NB4 (cell line): Measurements from ENCODE around the gene CLOCK.

Experiments used
- DNase-seq: peaks from one replicate; pipeline ENCODE4 v3.0.0; 2010; ENCODE audit warnings: low read depth
- H3K4me3 ChIP-seq: one replicate; pipeline ENCODE4 v1.5.1; 2011; ENCODE audit warnings: mild to moderate bottlenecking, low read depth, low read length, moderate library complexity
- MYC ChIP-seq: IDR thresholded peaks from 2 replicates; pipeline ENCODE4 v1.6.1; 2011; ENCODE audit warnings: low read depth, low read length
- POLR2A ChIP-seq: IDR thresholded peaks from 2 replicates; pipeline ENCODE4 v1.6.1; 2011; ENCODE audit warnings: mild to moderate bottlenecking; ENCODE audit not compliant: insufficient read length; ENCODE audit errors: extremely low read depth
- TF ChIP-seq, protein P1 (sequence below): IDR thresholded peaks from one replicate; pipeline ENCODE4 v1.5.1; 2012; ENCODE audit warnings: low read depth, low read length
- TF ChIP-seq, protein P2 (sequence below): IDR thresholded peaks from 2 replicates; pipeline ENCODE4 v1.6.1; 2011; ENCODE audit warnings: low read depth, low read length

CLOCK gene

DNA sequence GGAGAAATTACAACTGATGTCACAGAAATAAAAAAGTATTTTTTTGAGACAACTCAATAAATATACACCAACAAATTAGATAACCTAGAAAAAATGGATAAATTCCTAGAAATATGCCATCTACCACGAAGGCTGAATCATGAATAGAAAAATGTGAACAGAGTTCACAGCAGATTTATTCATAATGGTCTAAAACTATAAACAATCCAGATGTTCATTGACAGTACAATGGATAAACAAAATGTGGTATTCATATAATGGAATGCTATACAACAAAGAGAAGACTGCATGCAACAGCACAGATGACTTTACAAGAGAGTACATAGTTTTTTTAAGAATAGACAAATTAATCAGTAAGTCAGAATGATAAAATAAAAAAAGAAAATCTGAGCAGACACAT is 55.2 kb downstream of the CLOCK start:
- DNase-seq, result no peak
- TF ChIP-seq MYC (no peak), POLR2A (no peak)
- TF ChIP-seq, protein P1, sequence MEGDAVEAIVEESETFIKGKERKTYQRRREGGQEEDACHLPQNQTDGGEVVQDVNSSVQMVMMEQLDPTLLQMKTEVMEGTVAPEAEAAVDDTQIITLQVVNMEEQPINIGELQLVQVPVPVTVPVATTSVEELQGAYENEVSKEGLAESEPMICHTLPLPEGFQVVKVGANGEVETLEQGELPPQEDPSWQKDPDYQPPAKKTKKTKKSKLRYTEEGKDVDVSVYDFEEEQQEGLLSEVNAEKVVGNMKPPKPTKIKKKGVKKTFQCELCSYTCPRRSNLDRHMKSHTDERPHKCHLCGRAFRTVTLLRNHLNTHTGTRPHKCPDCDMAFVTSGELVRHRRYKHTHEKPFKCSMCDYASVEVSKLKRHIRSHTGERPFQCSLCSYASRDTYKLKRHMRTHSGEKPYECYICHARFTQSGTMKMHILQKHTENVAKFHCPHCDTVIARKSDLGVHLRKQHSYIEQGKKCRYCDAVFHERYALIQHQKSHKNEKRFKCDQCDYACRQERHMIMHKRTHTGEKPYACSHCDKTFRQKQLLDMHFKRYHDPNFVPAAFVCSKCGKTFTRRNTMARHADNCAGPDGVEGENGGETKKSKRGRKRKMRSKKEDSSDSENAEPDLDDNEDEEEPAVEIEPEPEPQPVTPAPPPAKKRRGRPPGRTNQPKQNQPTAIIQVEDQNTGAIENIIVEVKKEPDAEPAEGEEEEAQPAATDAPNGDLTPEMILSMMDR, result no peak
- TF ChIP-seq, protein P2, sequence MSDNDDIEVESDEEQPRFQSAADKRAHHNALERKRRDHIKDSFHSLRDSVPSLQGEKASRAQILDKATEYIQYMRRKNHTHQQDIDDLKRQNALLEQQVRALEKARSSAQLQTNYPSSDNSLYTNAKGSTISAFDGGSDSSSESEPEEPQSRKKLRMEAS, result no peak
- no peak overlapping the region for H3K4me3 ChIP-seq

DNA sequence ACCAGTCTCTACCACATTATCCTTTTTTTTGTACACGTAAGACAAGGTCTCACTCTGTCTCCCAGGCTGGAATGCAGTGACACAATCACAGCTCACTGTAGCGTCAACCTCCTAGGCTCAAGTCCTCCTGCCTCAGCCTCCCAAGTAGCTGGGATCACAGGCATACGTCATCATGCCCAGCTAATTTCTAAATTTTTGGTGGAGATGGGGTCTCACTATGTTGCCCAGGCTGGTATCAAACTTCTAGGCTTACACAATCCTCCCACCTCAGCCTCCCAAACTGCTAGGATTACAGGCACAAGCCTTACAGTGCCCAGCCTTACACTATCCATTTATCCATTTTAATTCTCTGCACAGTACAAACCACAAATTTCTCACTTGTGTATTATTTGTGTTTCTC is 58.0 kb downstream of the CLOCK start:
- TF ChIP-seq MYC (no peak), POLR2A (no peak)
- TF ChIP-seq, protein P2, result no peak
- TF ChIP-seq, protein P1, result no peak
- H3K4me3 ChIP-seq, result no peak overlapping the region
- no peak for DNase-seq

DNA sequence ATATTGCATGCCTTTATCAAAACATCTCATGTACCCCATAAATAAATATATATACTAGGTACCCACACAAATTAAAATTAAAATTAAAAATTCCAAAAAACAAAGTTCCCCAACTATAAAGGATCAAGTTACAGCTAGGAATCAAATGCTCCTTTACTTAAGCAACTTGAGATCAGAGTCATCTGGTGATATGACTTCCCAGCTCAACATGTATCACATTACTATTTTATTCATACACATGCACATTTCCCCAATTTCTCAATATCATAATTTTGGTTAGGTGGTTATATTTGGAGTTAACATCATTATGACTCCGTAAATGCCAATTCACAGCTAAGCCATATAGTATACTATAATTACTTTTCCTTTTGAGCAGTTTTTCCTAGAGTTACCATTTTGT is 60.9 kb downstream of the CLOCK start:
- no peak overlapping the region for H3K4me3 ChIP-seq
- DNase-seq, result no peak
- TF ChIP-seq, protein P1, result no peak
- TF ChIP-seq, protein P2, result no peak
- no peak for TF ChIP-seq POLR2A
- no peak for TF ChIP-seq MYC

DNA sequence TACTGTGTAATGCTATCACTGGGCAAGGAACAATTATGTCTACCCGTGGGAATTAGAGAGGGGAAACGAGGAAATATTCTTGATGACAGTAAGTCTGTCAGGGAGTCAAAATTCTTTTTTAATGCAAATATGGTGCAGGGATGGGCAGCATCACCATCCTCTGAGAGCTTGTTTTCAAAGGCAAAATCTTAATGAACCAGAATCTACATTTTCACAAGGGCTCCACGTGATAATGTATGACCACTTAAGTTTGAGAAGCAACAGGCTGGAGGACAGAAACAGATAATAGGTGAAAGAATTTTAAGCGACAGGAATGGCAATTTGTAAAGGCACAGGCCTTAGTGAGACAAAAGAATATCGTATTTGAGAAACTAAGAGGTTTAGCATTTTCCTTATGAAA is 63.4 kb downstream of the CLOCK start:
- no peak overlapping the region for H3K4me3 ChIP-seq
- TF ChIP-seq POLR2A (no peak), MYC (no peak)
- TF ChIP-seq, protein P1, result no peak
- TF ChIP-seq, protein P2, result no peak
- DNase-seq, result no peak

DNA sequence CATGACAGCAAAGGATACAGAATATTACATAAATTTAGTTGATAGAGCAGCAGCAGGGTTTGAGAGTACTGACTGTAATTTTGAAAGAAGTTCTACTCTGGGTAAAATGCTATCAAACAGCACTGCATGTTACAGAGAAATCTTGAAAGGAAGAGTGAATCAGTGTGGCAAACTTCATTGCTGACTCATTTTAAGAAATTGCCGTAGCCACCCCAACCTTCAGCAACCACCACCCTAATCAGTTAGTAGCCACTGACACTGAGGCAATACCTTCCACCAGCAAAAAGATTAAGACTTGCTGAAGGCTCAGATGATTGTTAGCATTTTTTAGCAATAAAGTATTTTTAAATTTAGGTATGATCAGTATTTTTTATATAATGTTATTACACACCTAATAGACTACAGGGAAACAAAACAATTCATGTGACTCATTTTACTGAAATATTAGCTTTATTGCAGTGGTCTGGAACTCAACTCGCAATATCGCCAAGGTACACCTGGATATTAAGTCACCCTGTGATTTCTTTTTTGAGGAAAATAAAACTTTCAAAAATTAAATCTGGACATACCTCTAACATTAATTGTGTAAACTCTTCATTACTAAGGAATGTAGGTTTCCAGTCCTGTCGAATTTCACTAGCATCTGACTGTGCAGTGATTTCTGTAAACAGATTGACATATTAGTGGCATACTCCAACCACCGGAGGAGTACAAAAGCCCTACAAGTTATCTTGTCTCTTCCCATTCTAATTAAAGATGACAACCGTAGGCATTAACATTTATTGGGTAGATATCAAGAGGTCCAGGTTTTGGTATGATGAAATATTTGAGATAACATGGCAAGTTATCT is 71.1 kb downstream of the CLOCK start:
- no peak for DNase-seq
- TF ChIP-seq, protein P2, result no peak
- TF ChIP-seq POLR2A, result no peak
- TF ChIP-seq, protein P1, result no peak
- no peak for TF ChIP-seq MYC
- H3K4me3 ChIP-seq, result no peak overlapping the region

DNA sequence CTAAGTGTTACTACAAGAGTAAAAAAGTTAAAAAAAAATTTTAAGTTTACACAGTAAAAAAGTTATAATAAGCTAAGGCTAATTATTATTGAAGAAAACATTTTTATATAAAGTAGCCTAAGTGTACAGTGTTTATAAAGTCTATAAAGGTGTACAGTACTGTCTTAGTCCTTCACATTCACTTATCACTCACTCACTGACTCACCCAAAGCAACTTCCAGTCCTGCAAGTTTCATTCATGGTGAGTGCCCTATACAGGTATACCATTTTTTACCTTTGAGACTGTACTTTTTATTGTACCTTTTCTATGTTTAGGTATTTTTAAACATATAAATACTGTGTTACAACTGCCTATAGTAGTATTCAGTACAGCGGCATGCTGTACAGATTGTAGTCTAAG is 76.7 kb downstream of the CLOCK start:
- no peak overlapping the region for H3K4me3 ChIP-seq
- DNase-seq, result no peak
- no peak for TF ChIP-seq MYC
- TF ChIP-seq, protein P2, result no peak
- TF ChIP-seq, protein P1, result no peak
